ENCODE measurements around the gene MARCO. TPM values are rescaled to one million over a fixed set of nuclear protein-coding genes. Genes with fewer than 3 reads are reported as not detected.

The MARCO gene
- 0.52 TPM for total RNA-seq

- Histone ChIP-seq H3K9me3 (ENCODE audit: control insufficient read depth in 3 of 3, low read length in 3 of 3) (no peaks in the 10 kb centered on the region), H3K27me3 (ENCODE audit: control insufficient read depth in 3 of 3, insufficient read depth in 3 of 3, low read length in 3 of 3) (peaks cover 0 to 2% (median 0%) of the 10 kb centered on the region in 3 donors), H3K36me3 (ENCODE audit: control insufficient read depth in 3 of 3, insufficient read depth in 3 of 3, low read length in 3 of 3) (no peaks in the 10 kb centered on the region), H3K4me3 (ENCODE audit: low read length in 3 of 3) (no peak within 1 kb of the TSS), H3K9ac (ENCODE audit: low read depth in 1 of 3, low read length in 3 of 3) (no peak within 1 kb of the TSS), H3K4me1 (ENCODE audit: control insufficient read depth in 3 of 3, insufficient read depth in 3 of 3, low read length in 3 of 3) (no peaks in the 10 kb centered on the region), H3K27ac (ENCODE audit: low read depth, low read length) (no peak within 1 kb of the TSS)
Measured at GRCh38 chr2:118942031-118942430, at the start of gene MARCO. TSS of gene MARCO (plus strand) at chr2:118942194. CDS start at chr2:118942301, 107 bp downstream.

DNA sequence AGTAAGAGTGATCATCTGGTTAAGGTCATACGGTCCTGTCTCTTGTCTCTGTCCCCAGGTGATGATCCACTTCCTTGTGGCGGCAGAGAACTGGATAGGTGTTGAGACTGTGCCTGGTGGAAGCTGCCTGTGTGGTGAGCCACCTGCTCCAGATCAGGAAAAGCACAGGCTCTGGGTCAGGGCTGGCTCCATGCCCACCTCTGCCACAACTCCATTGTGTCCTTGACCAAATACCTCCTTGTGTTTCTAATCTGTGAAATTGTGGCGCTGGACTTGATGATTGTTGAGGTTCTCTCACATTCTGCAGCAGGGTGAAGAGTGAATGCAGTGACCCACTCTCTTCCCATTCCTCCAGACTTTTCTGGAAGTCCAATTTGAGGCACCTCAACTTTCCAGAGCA lies 48.9 kb upstream of the MARCO start:
- H3K9ac ChIP-seq (ENCODE audit: low read depth in 1 of 3, low read length in 3 of 3), result no peak overlapping the region
- no peaks in the 10 kb centered on the region for H3K36me3 ChIP-seq (ENCODE audit: control insufficient read depth in 3 of 3, insufficient read depth in 3 of 3, low read length in 3 of 3)
- peaks cover 0 to 15% (median 4%) of the 10 kb centered on the region in 3 donors for H3K9me3 ChIP-seq (ENCODE audit: control insufficient read depth in 3 of 3, low read length in 3 of 3)
- no peaks in the 10 kb centered on the region for H3K27me3 ChIP-seq (ENCODE audit: control insufficient read depth in 3 of 3, insufficient read depth in 3 of 3, low read length in 3 of 3)
- H3K4me1 ChIP-seq (ENCODE audit: control insufficient read depth in 3 of 3, insufficient read depth in 3 of 3, low read length in 3 of 3), result no peaks in the 10 kb centered on the region
- no peak overlapping the region for H3K27ac ChIP-seq (ENCODE audit: low read depth, low read length)
- H3K4me3 ChIP-seq (ENCODE audit: low read length in 3 of 3), result no peak overlapping the region

GRCh38 chr2:118902266-118903028 lies 39.5 kb upstream of the MARCO start:
- Histone ChIP-seq H3K9me3 (ENCODE audit: control insufficient read depth in 3 of 3, low read length in 3 of 3) (peaks cover 0 to 4% (median 0%) of the 10 kb centered on the region in 3 donors), H3K27ac (ENCODE audit: low read depth, low read length) (no peak overlapping the region), H3K4me1 (ENCODE audit: control insufficient read depth in 3 of 3, insufficient read depth in 3 of 3, low read length in 3 of 3) (peaks cover 0 to 7% (median 0%) of the 10 kb centered on the region in 3 donors), H3K27me3 (ENCODE audit: control insufficient read depth in 3 of 3, insufficient read depth in 3 of 3, low read length in 3 of 3) (no peaks in the 10 kb centered on the region), H3K4me3 (ENCODE audit: low read length in 3 of 3) (no peak overlapping the region), H3K9ac (ENCODE audit: low read depth in 1 of 3, low read length in 3 of 3) (no peak overlapping the region), H3K36me3 (ENCODE audit: control insufficient read depth in 3 of 3, insufficient read depth in 3 of 3, low read length in 3 of 3) (no peaks in the 10 kb centered on the region)

DNA sequence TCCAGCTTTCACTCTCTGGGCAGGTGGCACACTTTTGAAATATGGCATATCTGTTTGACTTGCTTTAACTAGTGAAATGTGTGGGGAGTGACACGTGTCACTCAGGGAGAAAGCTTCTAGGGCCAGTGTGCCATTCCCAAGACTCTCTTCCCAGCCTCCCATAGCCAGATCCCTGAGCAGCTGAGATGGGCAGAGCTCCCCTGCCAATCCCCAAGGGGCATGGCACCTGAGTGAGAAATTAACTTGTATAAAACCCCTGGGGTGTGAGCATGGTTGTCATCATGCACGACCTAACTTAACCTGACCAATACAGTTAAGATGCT lies 39.0 kb upstream of the MARCO start:
- Histone ChIP-seq H3K36me3 (ENCODE audit: control insufficient read depth in 3 of 3, insufficient read depth in 3 of 3, low read length in 3 of 3) (no peaks in the 10 kb centered on the region), H3K4me3 (ENCODE audit: low read length in 3 of 3) (no peak overlapping the region), H3K4me1 (ENCODE audit: control insufficient read depth in 3 of 3, insufficient read depth in 3 of 3, low read length in 3 of 3) (peaks cover 0 to 7% (median 0%) of the 10 kb centered on the region in 3 donors), H3K27me3 (ENCODE audit: control insufficient read depth in 3 of 3, insufficient read depth in 3 of 3, low read length in 3 of 3) (no peaks in the 10 kb centered on the region), H3K9ac (ENCODE audit: low read depth in 1 of 3, low read length in 3 of 3) (no peak overlapping the region), H3K9me3 (ENCODE audit: control insufficient read depth in 3 of 3, low read length in 3 of 3) (peaks cover 0 to 4% (median 0%) of the 10 kb centered on the region in 3 donors), H3K27ac (ENCODE audit: low read depth, low read length) (no peak overlapping the region)

GRCh38 chr2:118903551-118904479 lies 38.2 kb upstream of the MARCO start:
- H3K27ac ChIP-seq (ENCODE audit: low read depth, low read length), result no peak overlapping the region
- peaks cover 0 to 4% (median 0%) of the 10 kb centered on the region in 3 donors for H3K9me3 ChIP-seq (ENCODE audit: control insufficient read depth in 3 of 3, low read length in 3 of 3)
- H3K9ac ChIP-seq (ENCODE audit: low read depth in 1 of 3, low read length in 3 of 3), result no peak overlapping the region
- no peak overlapping the region for H3K4me3 ChIP-seq (ENCODE audit: low read length in 3 of 3)
- H3K4me1 ChIP-seq (ENCODE audit: control insufficient read depth in 3 of 3, insufficient read depth in 3 of 3, low read length in 3 of 3), result peaks cover 0 to 7% (median 0%) of the 10 kb centered on the region in 3 donors
- H3K27me3 ChIP-seq (ENCODE audit: control insufficient read depth in 3 of 3, insufficient read depth in 3 of 3, low read length in 3 of 3), result no peaks in the 10 kb centered on the region
- H3K36me3 ChIP-seq (ENCODE audit: control insufficient read depth in 3 of 3, insufficient read depth in 3 of 3, low read length in 3 of 3), result no peaks in the 10 kb centered on the region

- no peaks in the 10 kb centered on the region for H3K27me3 ChIP-seq (ENCODE audit: control insufficient read depth in 3 of 3, insufficient read depth in 3 of 3, low read length in 3 of 3)
- H3K4me1 ChIP-seq (ENCODE audit: control insufficient read depth in 3 of 3, insufficient read depth in 3 of 3, low read length in 3 of 3), result peaks cover 0 to 7% (median 0%) of the 10 kb centered on the region in 3 donors
- no peak overlapping the region for H3K27ac ChIP-seq (ENCODE audit: low read depth, low read length)
- H3K9ac ChIP-seq (ENCODE audit: low read depth in 1 of 3, low read length in 3 of 3), result no peak overlapping the region
- H3K36me3 ChIP-seq (ENCODE audit: control insufficient read depth in 3 of 3, insufficient read depth in 3 of 3, low read length in 3 of 3), result no peaks in the 10 kb centered on the region
- H3K9me3 ChIP-seq (ENCODE audit: control insufficient read depth in 3 of 3, low read length in 3 of 3), result peaks cover 0 to 4% (median 0%) of the 10 kb centered on the region in 3 donors
- H3K4me3 ChIP-seq (ENCODE audit: low read length in 3 of 3), result no peak overlapping the region
Measured at GRCh38 chr2:118905206-118905605, 36.8 kb upstream of the MARCO start.

DNA sequence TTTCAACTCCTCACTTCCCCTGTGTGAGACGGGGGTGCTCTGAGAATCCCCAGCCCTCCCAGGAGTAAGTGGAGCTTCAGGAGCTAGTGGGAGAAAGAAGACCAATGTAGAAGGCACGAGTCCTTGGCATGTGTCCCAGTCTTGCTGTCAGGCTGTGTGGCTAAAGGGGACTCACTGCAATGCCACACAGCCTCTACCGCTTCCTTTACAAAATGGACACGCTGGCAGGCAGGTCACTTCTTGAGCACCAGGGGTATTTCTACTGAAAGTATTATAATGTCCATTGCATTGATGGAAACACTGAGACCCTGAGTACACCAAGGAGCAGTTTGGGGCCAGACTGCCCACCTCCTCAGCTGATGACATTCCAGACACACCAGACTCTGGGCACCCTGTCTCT lies 35.8 kb upstream of the MARCO start:
- Histone ChIP-seq H3K9me3 (ENCODE audit: control insufficient read depth in 3 of 3, low read length in 3 of 3) (peaks cover 0 to 5% (median 0%) of the 10 kb centered on the region in 3 donors), H3K4me1 (ENCODE audit: control insufficient read depth in 3 of 3, insufficient read depth in 3 of 3, low read length in 3 of 3) (peaks cover 0 to 7% (median 0%) of the 10 kb centered on the region in 3 donors), H3K36me3 (ENCODE audit: control insufficient read depth in 3 of 3, insufficient read depth in 3 of 3, low read length in 3 of 3) (no peaks in the 10 kb centered on the region), H3K27me3 (ENCODE audit: control insufficient read depth in 3 of 3, insufficient read depth in 3 of 3, low read length in 3 of 3) (no peaks in the 10 kb centered on the region), H3K27ac (ENCODE audit: low read depth, low read length) (no peak overlapping the region), H3K9ac (ENCODE audit: low read depth in 1 of 3, low read length in 3 of 3) (no peak overlapping the region), H3K4me3 (ENCODE audit: low read length in 3 of 3) (no peak overlapping the region)

- Histone ChIP-seq H3K27ac (ENCODE audit: low read depth, low read length) (no peak overlapping the region), H3K9ac (ENCODE audit: low read depth in 1 of 3, low read length in 3 of 3) (no peak overlapping the region), H3K9me3 (ENCODE audit: control insufficient read depth in 3 of 3, low read length in 3 of 3) (peaks cover 0 to 6% (median 0%) of the 10 kb centered on the region in 3 donors), H3K4me3 (ENCODE audit: low read length in 3 of 3) (no peak overlapping the region), H3K4me1 (ENCODE audit: control insufficient read depth in 3 of 3, insufficient read depth in 3 of 3, low read length in 3 of 3) (peaks cover 0 to 7% (median 0%) of the 10 kb centered on the region in 3 donors), H3K36me3 (ENCODE audit: control insufficient read depth in 3 of 3, insufficient read depth in 3 of 3, low read length in 3 of 3) (no peaks in the 10 kb centered on the region), H3K27me3 (ENCODE audit: control insufficient read depth in 3 of 3, insufficient read depth in 3 of 3, low read length in 3 of 3) (peaks cover 0 to 3% (median 0%) of the 10 kb centered on the region in 3 donors)
Measured at GRCh38 chr2:118907759-118908158, 34.2 kb upstream of the MARCO start.

DNA sequence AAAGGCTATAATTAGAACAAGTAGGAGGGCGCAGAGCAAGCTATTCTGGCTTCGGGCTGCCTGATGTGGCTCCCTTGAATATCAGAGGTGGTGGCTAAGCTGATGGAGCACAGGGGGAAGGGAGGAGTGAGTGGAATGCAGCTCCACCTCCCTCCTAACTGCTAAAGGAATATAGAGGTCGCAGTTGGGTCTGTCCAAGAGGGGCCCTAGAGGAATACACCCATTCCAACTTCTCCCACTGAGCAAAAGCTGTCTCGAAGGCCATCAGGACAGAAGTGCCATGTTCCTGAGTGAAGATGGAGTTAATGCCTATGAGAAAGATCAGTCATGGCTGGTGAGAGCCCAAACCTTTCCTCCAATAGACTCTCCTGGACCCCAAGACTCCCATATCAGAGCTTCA lies 32.8 kb upstream of the MARCO start:
- no peaks in the 10 kb centered on the region for H3K36me3 ChIP-seq (ENCODE audit: control insufficient read depth in 3 of 3, insufficient read depth in 3 of 3, low read length in 3 of 3)
- H3K4me1 ChIP-seq (ENCODE audit: control insufficient read depth in 3 of 3, insufficient read depth in 3 of 3, low read length in 3 of 3), result peaks cover 0 to 5% (median 0%) of the 10 kb centered on the region in 3 donors
- peaks cover 0 to 6% (median 0%) of the 10 kb centered on the region in 3 donors for H3K9me3 ChIP-seq (ENCODE audit: control insufficient read depth in 3 of 3, low read length in 3 of 3)
- no peak overlapping the region for H3K27ac ChIP-seq (ENCODE audit: low read depth, low read length)
- peaks cover 0 to 3% (median 0%) of the 10 kb centered on the region in 3 donors for H3K27me3 ChIP-seq (ENCODE audit: control insufficient read depth in 3 of 3, insufficient read depth in 3 of 3, low read length in 3 of 3)
- no peak overlapping the region for H3K4me3 ChIP-seq (ENCODE audit: low read length in 3 of 3)
- no peak overlapping the region for H3K9ac ChIP-seq (ENCODE audit: low read depth in 1 of 3, low read length in 3 of 3)

All from skeletal muscle tissue (tissue), 4 donors.